Loucy (cell line): ENCODE measurements around the gene SLC22A4.

ENCODE experiments used
- H2AFZ ChIP-seq: fragments of 200-600 bp; sonication (generic); 2 replicates; pipeline ENCODE4 v1.6.0; 2016; ENCODE audit warnings: antibody characterized with exemption, mild to moderate bottlenecking, low read length, moderate library complexity
- H3F3A ChIP-seq: fragments of 200-600 bp; 2 replicates; pipeline ENCODE4 v1.6.0; 2016; ENCODE audit warnings: antibody characterized with exemption, low read depth, mild to moderate bottlenecking
- H3K27me3 ChIP-seq: fragments of 200-600 bp; sonication (generic); 2 replicates; pipeline ENCODE4 v1.6.1; 2014; ENCODE audit warnings: low read length, mild to moderate bottlenecking; ENCODE audit not compliant: insufficient read depth, poor library complexity, severe bottlenecking
- H3K36me3 ChIP-seq: fragments of 200-600 bp; sonication (generic); 2 replicates; pipeline ENCODE4 v1.6.1; 2016; ENCODE audit warnings: low read length; ENCODE audit not compliant: insufficient read depth
- H3K4me1 ChIP-seq: fragments of 200-600 bp; sonication (generic); 2 replicates; pipeline ENCODE4 v1.5.1; 2014; ENCODE audit warnings: low read length, mild to moderate bottlenecking; ENCODE audit not compliant: insufficient read depth, poor library complexity, severe bottlenecking
- H3K4me2 ChIP-seq: fragments of 200-600 bp; sonication (generic); 2 replicates; pipeline ENCODE4 v1.6.0; 2014; ENCODE audit warnings: antibody characterized with exemption, low read length, low read depth, mild to moderate bottlenecking; ENCODE audit not compliant: poor library complexity, severe bottlenecking
- H3K4me3 ChIP-seq: fragments of 200-600 bp; sonication (generic); 2 replicates; pipeline ENCODE4 v1.5.1; 2014; ENCODE audit warnings: low read length, mild to moderate bottlenecking, mixed read lengths; ENCODE audit not compliant: poor library complexity, severe bottlenecking
- H3K79me2 ChIP-seq: fragments of 200-600 bp; sonication (generic); 2 replicates; pipeline ENCODE4 v1.6.1; 2014; ENCODE audit warnings: low read length; ENCODE audit not compliant: insufficient read depth
- H3K9ac ChIP-seq: fragments of 200-600 bp; sonication (generic); 2 replicates; pipeline ENCODE4 v1.6.0; 2014; ENCODE audit warnings: mild to moderate bottlenecking, low read depth, low read length, moderate library complexity; ENCODE audit not compliant: poor library complexity, severe bottlenecking
- H3K9me2 ChIP-seq: fragments of 200-600 bp; sonication (generic); replicated peaks from 2 replicates; pipeline ENCODE4 v1.6.1; 2016; ENCODE audit warnings: low read depth, low read length, mixed read lengths
- H3K9me3 ChIP-seq: fragments of 200-600 bp; sonication (generic); 2 replicates; pipeline ENCODE4 v1.6.1; 2014; ENCODE audit warnings: mild to moderate bottlenecking, antibody characterized with exemption, low read length, low read depth; ENCODE audit not compliant: insufficient read depth
- H4K20me1 ChIP-seq: fragments of 200-600 bp; sonication (generic); 2 replicates; pipeline ENCODE4 v1.6.0; 2014; ENCODE audit warnings: antibody characterized with exemption, low read length, mild to moderate bottlenecking; ENCODE audit not compliant: insufficient read depth, poor library complexity, severe bottlenecking
- CTCF ChIP-seq: fragments of 200-600 bp; sonication (generic); conservative IDR thresholded peaks from 2 replicates; pipeline ENCODE4 v1.5.1; 2014; ENCODE audit warnings: mild to moderate bottlenecking, antibody characterized with exemption, low read length
- EZH2phosphoT487 ChIP-seq: fragments of 200-600 bp; IDR thresholded peaks from 2 replicates; pipeline ENCODE4 v1.6.1; 2018; ENCODE audit warnings: antibody characterized with exemption, mild to moderate bottlenecking, moderate library complexity, borderline replicate concordance

Gene SLC22A4

GRCh38 chr5:132372127-132372526 is 77.9 kb downstream of the SLC22A4 start:
- Histone ChIP-seq H3K9me3 (no peaks in the 10 kb centered on the region), H3F3A (no peaks in the 10 kb centered on the region), H3K9me2 (no peaks in the 10 kb centered on the region), H3K4me3 (no peak overlapping the region), H2AFZ (no peak overlapping the region), H4K20me1 (no peaks in the 10 kb centered on the region), H3K27me3 (no peaks in the 10 kb centered on the region), H3K79me2 (no peaks in the 10 kb centered on the region), H3K9ac (no peak overlapping the region), H3K36me3 (no peaks in the 10 kb centered on the region), H3K4me2 (no peak overlapping the region), H3K4me1 (no peaks in the 10 kb centered on the region)
- TF ChIP-seq CTCF = no peak
- TF ChIP-seq EZH2phosphoT487 = no peak

GRCh38 chr5:132372542-132372941 is 78.3 kb downstream of the SLC22A4 start:
- TF ChIP-seq EZH2phosphoT487 (no peak), CTCF (no peak)
- Histone ChIP-seq H3K9ac (no peak overlapping the region), H4K20me1 (no peaks in the 10 kb centered on the region), H3K4me3 (no peak overlapping the region), H3K27me3 (no peaks in the 10 kb centered on the region), H3K36me3 (no peaks in the 10 kb centered on the region), H3K4me1 (no peaks in the 10 kb centered on the region), H3F3A (no peaks in the 10 kb centered on the region), H2AFZ (no peak overlapping the region), H3K79me2 (no peaks in the 10 kb centered on the region), H3K9me3 (no peaks in the 10 kb centered on the region), H3K4me2 (no peak overlapping the region), H3K9me2 (no peaks in the 10 kb centered on the region)

GRCh38 chr5:132375957-132376356 is 81.8 kb downstream of the SLC22A4 start:
- TF ChIP-seq CTCF = no peak
- TF ChIP-seq EZH2phosphoT487 = no peak
- no peaks in the 10 kb centered on the region for H3F3A ChIP-seq
- H3K79me2 ChIP-seq = no peaks in the 10 kb centered on the region
- no peaks in the 10 kb centered on the region for H4K20me1 ChIP-seq
- no peaks in the 10 kb centered on the region for H3K36me3 ChIP-seq
- no peak overlapping the region for H3K4me2 ChIP-seq
- no peak overlapping the region for H3K9ac ChIP-seq
- H3K27me3 ChIP-seq = no peaks in the 10 kb centered on the region
- H3K9me2 ChIP-seq = no peaks in the 10 kb centered on the region
- no peaks in the 10 kb centered on the region for H3K9me3 ChIP-seq
- no peak overlapping the region for H2AFZ ChIP-seq
- no peak overlapping the region for H3K4me3 ChIP-seq
- H3K4me1 ChIP-seq = no peaks in the 10 kb centered on the region
